Measurements from ENCODE around the gene CPTP. TPM values are rescaled to one million over a fixed set of nuclear protein-coding genes. Genes with fewer than 3 reads are reported as not detected.
A peak's percentile ranks its signal among the peaks of the same experiment; 100 is the strongest.

CPTP gene
- total and polyA plus RNA-seq, 2 of the 13 experiments (the other 11 are each of a cell fraction or from before 2014, with no cell fraction given): 5.5 to 9.3 TPM

DNA sequence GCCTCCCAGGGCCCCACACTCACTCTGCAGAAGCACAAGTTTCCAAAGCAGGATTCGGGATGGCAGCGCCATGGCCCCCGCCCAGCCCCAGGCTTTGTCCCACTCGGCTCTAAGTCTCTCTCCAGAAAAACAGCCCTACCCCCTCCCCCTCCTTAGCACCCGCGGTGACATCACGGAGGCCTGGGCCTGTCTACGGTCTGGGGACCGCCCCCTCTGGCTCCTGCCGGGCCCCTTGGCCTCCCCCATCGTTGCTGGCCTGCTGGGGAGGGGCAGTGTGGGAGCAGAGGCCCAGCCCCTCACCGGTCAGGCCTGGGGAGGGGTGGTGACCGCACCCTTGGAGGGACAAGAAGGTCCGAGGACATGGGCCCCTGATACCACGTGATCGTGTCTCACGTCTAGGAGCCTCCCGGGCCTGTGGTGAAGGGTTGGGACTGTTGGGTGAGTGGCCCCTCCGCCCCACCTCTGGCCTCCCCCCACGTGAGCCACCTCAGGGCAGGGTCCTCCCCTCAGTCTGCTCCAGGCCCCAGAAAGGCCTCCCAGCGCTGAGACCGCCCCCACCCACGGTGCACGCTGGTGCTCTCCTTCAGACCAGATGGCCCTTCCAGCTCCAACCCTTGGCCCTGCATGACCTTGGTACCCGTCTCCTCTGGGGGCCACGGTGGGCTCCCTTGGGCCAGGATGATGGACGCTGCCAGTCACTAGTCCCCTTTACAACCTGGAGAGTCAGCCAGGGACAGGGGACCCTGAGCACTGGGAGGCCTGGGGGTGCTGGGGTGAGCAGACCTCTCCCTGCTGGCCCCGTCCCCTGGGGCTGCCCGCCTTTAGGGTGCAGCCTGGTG lies 34.0 kb downstream of the CPTP start, which contains the start of gene MXRA8 (continued):
- no peak for TF ChIP-seq GABPA (IDR thresholded peaks at IDR 0.05; ENCODE audit: low read depth, low read length)
- no peak for TF ChIP-seq GABPA (CRISPR knock-in tag; IDR thresholded peaks at IDR 0.05; ENCODE audit: low read depth)
- TF ChIP-seq ZNF713 (CRISPR knock-in tag; IDR thresholded peaks at IDR 0.05): no peak
- no peak for TF ChIP-seq RELA (CRISPR knock-in tag; IDR thresholded peaks at IDR 0.05)
- TF ChIP-seq ARNT2 (CRISPR knock-in tag; IDR thresholded peaks at IDR 0.05; ENCODE audit: low read depth): no peak
- TF ChIP-seq, protein P1, sequence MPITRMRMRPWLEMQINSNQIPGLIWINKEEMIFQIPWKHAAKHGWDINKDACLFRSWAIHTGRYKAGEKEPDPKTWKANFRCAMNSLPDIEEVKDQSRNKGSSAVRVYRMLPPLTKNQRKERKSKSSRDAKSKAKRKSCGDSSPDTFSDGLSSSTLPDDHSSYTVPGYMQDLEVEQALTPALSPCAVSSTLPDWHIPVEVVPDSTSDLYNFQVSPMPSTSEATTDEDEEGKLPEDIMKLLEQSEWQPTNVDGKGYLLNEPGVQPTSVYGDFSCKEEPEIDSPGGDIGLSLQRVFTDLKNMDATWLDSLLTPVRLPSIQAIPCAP (CRISPR knock-in tag; IDR thresholded peaks at IDR 0.05; ENCODE audit: low read depth): no peak
- TF ChIP-seq MYC (CRISPR knock-in tag; IDR thresholded peaks at IDR 0.05; ENCODE audit: borderline replicate concordance): peak; percentile 51
- no peak for TF ChIP-seq ZNF879 (CRISPR knock-in tag; IDR thresholded peaks at IDR 0.05)
- TF ChIP-seq, protein P2, sequence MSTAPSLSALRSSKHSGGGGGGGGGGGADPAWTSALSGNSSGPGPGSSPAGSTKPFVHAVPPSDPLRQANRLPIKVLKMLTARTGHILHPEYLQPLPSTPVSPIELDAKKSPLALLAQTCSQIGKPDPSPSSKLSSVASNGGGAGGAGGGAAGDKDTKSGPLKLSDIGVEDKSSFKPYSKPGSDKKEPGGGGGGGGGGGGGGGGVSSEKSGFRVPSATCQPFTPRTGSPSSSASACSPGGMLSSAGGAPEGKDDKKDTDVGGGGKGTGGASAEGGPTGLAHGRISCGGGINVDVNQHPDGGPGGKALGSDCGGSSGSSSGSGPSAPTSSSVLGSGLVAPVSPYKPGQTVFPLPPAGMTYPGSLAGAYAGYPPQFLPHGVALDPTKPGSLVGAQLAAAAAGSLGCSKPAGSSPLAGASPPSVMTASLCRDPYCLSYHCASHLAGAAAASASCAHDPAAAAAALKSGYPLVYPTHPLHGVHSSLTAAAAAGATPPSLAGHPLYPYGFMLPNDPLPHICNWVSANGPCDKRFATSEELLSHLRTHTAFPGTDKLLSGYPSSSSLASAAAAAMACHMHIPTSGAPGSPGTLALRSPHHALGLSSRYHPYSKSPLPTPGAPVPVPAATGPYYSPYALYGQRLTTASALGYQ (CRISPR knock-in tag; IDR thresholded peaks at IDR 0.05): no peak
- 0 out of 2 replicates have a peak, but pooled peaks have one; percentile 29 for TF ChIP-seq ZNF136 (CRISPR knock-in tag; IDR thresholded peaks at IDR 0.05; ENCODE audit: low read depth)
- TF ChIP-seq EP300 (IDR thresholded peaks at IDR 0.05; ENCODE audit: low read depth in 2 of 2, low read length in 2 of 2): no peak
- TF ChIP-seq EP300 (CRISPR knock-in tag; IDR thresholded peaks at IDR 0.05; ENCODE audit: borderline replicate concordance): no peak
- TF ChIP-seq REXO4 (CRISPR knock-in tag; IDR thresholded peaks at IDR 0.05; ENCODE audit: borderline replicate concordance): no peak
- TF ChIP-seq, protein P3, sequence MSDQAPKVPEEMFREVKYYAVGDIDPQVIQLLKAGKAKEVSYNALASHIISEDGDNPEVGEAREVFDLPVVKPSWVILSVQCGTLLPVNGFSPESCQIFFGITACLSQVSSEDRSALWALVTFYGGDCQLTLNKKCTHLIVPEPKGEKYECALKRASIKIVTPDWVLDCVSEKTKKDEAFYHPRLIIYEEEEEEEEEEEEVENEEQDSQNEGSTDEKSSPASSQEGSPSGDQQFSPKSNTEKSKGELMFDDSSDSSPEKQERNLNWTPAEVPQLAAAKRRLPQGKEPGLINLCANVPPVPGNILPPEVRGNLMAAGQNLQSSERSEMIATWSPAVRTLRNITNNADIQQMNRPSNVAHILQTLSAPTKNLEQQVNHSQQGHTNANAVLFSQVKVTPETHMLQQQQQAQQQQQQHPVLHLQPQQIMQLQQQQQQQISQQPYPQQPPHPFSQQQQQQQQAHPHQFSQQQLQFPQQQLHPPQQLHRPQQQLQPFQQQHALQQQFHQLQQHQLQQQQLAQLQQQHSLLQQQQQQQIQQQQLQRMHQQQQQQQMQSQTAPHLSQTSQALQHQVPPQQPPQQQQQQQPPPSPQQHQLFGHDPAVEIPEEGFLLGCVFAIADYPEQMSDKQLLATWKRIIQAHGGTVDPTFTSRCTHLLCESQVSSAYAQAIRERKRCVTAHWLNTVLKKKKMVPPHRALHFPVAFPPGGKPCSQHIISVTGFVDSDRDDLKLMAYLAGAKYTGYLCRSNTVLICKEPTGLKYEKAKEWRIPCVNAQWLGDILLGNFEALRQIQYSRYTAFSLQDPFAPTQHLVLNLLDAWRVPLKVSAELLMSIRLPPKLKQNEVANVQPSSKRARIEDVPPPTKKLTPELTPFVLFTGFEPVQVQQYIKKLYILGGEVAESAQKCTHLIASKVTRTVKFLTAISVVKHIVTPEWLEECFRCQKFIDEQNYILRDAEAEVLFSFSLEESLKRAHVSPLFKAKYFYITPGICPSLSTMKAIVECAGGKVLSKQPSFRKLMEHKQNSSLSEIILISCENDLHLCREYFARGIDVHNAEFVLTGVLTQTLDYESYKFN (CRISPR knock-in tag; conservative IDR thresholded peaks at IDR 0.05): peak; percentile 71
- TF ChIP-seq, protein P4, sequence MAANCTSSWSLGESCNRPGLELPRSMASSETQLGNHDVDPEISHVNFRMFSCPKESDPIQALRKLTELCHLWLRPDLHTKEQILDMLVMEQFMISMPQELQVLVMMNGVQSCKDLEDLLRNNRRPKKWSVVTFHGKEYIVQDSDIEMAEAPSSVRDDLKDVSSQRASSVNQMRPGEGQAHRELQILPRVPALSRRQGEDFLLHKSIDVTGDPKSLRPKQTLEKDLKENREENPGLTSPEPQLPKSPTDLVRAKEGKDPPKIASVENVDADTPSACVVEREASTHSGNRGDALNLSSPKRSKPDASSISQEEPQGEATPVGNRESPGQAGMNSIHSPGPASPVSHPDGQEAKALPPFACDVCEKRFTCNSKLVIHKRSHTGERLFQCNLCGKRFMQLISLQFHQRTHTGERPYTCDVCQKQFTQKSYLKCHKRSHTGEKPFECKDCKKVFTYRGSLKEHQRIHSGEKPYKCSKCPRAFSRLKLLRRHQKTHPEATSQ (CRISPR knock-in tag; IDR thresholded peaks at IDR 0.05; ENCODE audit: borderline replicate concordance): no peak
- TF ChIP-seq ZNF530 (CRISPR knock-in tag; IDR thresholded peaks at IDR 0.05; ENCODE audit: low read depth): no peak
- TF ChIP-seq ZNF782 (CRISPR knock-in tag; IDR thresholded peaks at IDR 0.05; ENCODE audit: borderline replicate concordance): no peak
- no peak for TF ChIP-seq ZBTB38 (CRISPR knock-in tag; IDR thresholded peaks at IDR 0.05)
